K562 (cell line): ENCODE results near the gene TMCC1. TPM values are rescaled to one million over a fixed set of nuclear protein-coding genes. Genes with fewer than 3 reads are reported as not detected.
A peak's percentile ranks its signal among the peaks of the same experiment; 100 is the strongest.

Experiments used
- ATAC-seq: fragments of 200-7000 bp; cut with Tn5 transposase; 3 replicates; pipeline ENCODE4 v1.9.1; 2020; ENCODE audit warnings: moderate library complexity
- BruUV-seq: library from RNA; stranded (reverse); fragments of 400-500 nt; replicated peaks from 2 replicates; lab custom pipeline; 2021; lab: Mats Ljungman, UMichigan
- CTCF ChIA-PET: fragments of 300-600 bp; formaldehyde crosslinking; extraction: SDS; loops from one replicate; lab custom pipeline; 2021; ENCODE audit warnings: low intra/inter-chr PET ratio; lab: Yijun Ruan, JAX
- POLR2A ChIA-PET: fragments of 300-600, 350-650 bp; sonication (Branson Sonifier 250); formaldehyde crosslinking; extraction: SDS; loops from one replicate; lab custom pipeline; 2021; ENCODE audit warnings: antibody characterized with exemption, inconsistent platforms; lab: Yijun Ruan, JAX
- DNase-seq, 4 experiments: peaks; one replicate each; pipeline versions ENCODE4 v3.0.0 to v3.0.0-alpha.2; 2011 to 2018; ENCODE audit warnings: low spot score in 3 of 4, mixed read lengths in 3 of 4; ENCODE audit errors: extremely low read depth in 1 of 4
- FAIRE-seq: peaks from 2 replicates; lab custom pipeline; 2011; peaks lifted over from hg19 to GRCh38; lab: Jason Lieb, UNC
- H2AFZ ChIP-seq: 2 replicates; pipeline ENCODE4 v1.6.0; 2011; ENCODE audit warnings: low read depth, low read length, control low read depth, inconsistent platforms
- H3K27ac ChIP-seq: fragments of 200-600 bp; 3 replicates; pipeline ENCODE4 v1.8.0; 2011; ENCODE audit warnings: low read depth, mild to moderate bottlenecking, control low read depth, inconsistent platforms, low read length, moderate library complexity, mixed read lengths; ENCODE audit errors: extremely low read depth
- H3K27me3 ChIP-seq, 2 experiments: fragments of 300-600 bp in 1 of 2; 2 replicates in 1 of 2; 3 replicates in 1 of 2; pipeline versions ENCODE4 v1.6.0 to v1.8.0; 2011; ENCODE audit warnings: inconsistent platforms in 2 of 2, low read length in 2 of 2, mild to moderate bottlenecking in 1 of 2, mixed read lengths in 1 of 2, moderate library complexity in 1 of 2; ENCODE audit not compliant: control insufficient read depth in 2 of 2, insufficient read depth in 2 of 2
- H3K36me3 ChIP-seq: fragments of 300-600 bp; 3 replicates; pipeline ENCODE4 v1.8.0; 2011; ENCODE audit warnings: mild to moderate bottlenecking, low read length, inconsistent platforms; ENCODE audit not compliant: control insufficient read depth, insufficient read depth
- H3K4me1 ChIP-seq, 2 experiments: fragments of 200-600 bp in 1 of 2; replicated peaks in 1 of 2; 2 replicates in 1 of 2; 3 replicates in 1 of 2; pipeline versions ENCODE4 v1.5.1 to v1.8.0; 2011; ENCODE audit warnings: inconsistent platforms in 2 of 2, low read length in 2 of 2, mild to moderate bottlenecking in 1 of 2, mixed read lengths in 1 of 2, moderate library complexity in 1 of 2; ENCODE audit not compliant: control insufficient read depth in 2 of 2, insufficient read depth in 2 of 2
- H3K4me2 ChIP-seq: 2 replicates; pipeline ENCODE4 v1.6.1; 2011; ENCODE audit warnings: low read length, control low read depth, inconsistent platforms, mixed read lengths; ENCODE audit not compliant: insufficient read depth
- H3K4me3 ChIP-seq: fragments of 200-600 bp; sonication (generic), shearing (Covaris generic); 2 replicates; pipeline ENCODE4 v1.5.1; 2016; ENCODE audit warnings: control low read depth, inconsistent platforms
- H3K79me2 ChIP-seq: fragments of 200-600 bp; 3 replicates; pipeline ENCODE4 v1.8.0; 2011; ENCODE audit warnings: low read length, inconsistent platforms; ENCODE audit not compliant: control insufficient read depth, insufficient read depth
- H3K9ac ChIP-seq, 2 experiments: 2 replicates each; pipeline versions ENCODE4 v1.6.0 to v1.6.1; 2011; ENCODE audit warnings: low read depth in 2 of 2, low read length in 2 of 2, control low read depth in 1 of 2, inconsistent platforms in 1 of 2, mild to moderate bottlenecking in 1 of 2, mixed read lengths in 1 of 2; ENCODE audit not compliant: insufficient read depth in 1 of 2
- H3K9me1 ChIP-seq: one replicate; pipeline ENCODE4 v1.6.0; 2011; ENCODE audit warnings: inconsistent platforms, mild to moderate bottlenecking, low read length, moderate library complexity; ENCODE audit not compliant: control insufficient read depth, insufficient read depth
- H3K9me3 ChIP-seq: replicated peaks from 2 replicates; pipeline ENCODE4 v1.5.1; 2011; ENCODE audit warnings: low read depth, low read length, inconsistent platforms; ENCODE audit not compliant: control insufficient read depth, insufficient read depth
- H4K20me1 ChIP-seq: replicated peaks from 2 replicates; pipeline ENCODE4 v1.6.1; 2011; ENCODE audit warnings: low read length, inconsistent platforms, mixed read lengths; ENCODE audit not compliant: control insufficient read depth, insufficient read depth
- ZNF444 ChIP-seq: fragments of 250-450 bp; sonication (Bioruptor Pico); IDR thresholded peaks from 2 replicates; pipeline ENCODE4 v1.4.0; 2020; ENCODE audit warnings: mild to moderate bottlenecking, moderate library complexity
- WGBS: fragments of 100-300 bp; shearing (Covaris generic); methylation state at CpG from one replicate; pipeline ENCODE4 v1.1.6; 2016; ENCODE audit warnings: low coverage, mixed read lengths; ENCODE audit not compliant: insufficient coverage; ENCODE audit errors: missing lambda C conversion rate; 5-methylcytosine and 5-hydroxymethylcytosine counted together
- in situ Hi-C: fragments of 300-500 bp; cut with MboI; formaldehyde crosslinking; loops from 4 replicates; pipeline ENCODE4 v1.15.0; 2018; ENCODE audit warnings: inconsistent platforms, mixed read lengths
- intact Hi-C: fragments of 100-400 bp; cut with micrococcal nuclease; formaldehyde crosslinking; loops from 2 replicates; pipeline ENCODE4 v1.14.2; 2022
- polyA plus RNA-seq, 8 experiments: library from polyadenylated mRNA; depleted of rRNA in 4 of 8; stranded (reverse) in 5 of 8; unstranded in 3 of 8; fragments of >200 nt; fragmentation: Nextera tagmentation in 2 of 8; fragmentation: Illumina TruSeq in 1 of 8; extraction: Ambion mirVana in 2 of 8; extraction: Trizol in 1 of 8; gene quantifications; 2 replicates each; pipeline versions ENCODE4 v1.2.1 to v1.2.3, GENCODE V29; 2011 to 2014; ENCODE audit warnings: inconsistent platforms in 1 of 8, missing spikeins in 1 of 8
- total RNA-seq, 7 experiments: library from RNA; depleted of rRNA in 6 of 7; stranded (reverse); fragments of >200 nt in 6 of 7; fragmentation: Illumina TruSeq in 2 of 7; extraction: Trizol in 2 of 7; gene quantifications; 2 replicates each; pipeline versions ENCODE4 v1.2.1 to v1.2.3, GENCODE V29; 2011 to 2021; ENCODE audit warnings: low replicate concordance in 1 of 7
- TF ChIP-seq, protein P1 (sequence below): fragments of 250-450 bp; sonication (Bioruptor Pico); IDR thresholded peaks from 2 replicates; pipeline ENCODE4 v1.5.0; 2021
- TF ChIP-seq, protein P2 (sequence below): sonication (generic); formaldehyde crosslinking; IDR thresholded peaks from 2 replicates; pipeline ENCODE4 v1.9.0; 2022; ENCODE audit warnings: mild to moderate bottlenecking, missing genetic modification reagents

The TMCC1 gene
- total and polyA plus RNA-seq, 9 of the 15 experiments (the other 6 are each of a cell fraction or from before 2014, with no cell fraction given): 0.89 to 8.7 (median 4.0) TPM

DNA sequence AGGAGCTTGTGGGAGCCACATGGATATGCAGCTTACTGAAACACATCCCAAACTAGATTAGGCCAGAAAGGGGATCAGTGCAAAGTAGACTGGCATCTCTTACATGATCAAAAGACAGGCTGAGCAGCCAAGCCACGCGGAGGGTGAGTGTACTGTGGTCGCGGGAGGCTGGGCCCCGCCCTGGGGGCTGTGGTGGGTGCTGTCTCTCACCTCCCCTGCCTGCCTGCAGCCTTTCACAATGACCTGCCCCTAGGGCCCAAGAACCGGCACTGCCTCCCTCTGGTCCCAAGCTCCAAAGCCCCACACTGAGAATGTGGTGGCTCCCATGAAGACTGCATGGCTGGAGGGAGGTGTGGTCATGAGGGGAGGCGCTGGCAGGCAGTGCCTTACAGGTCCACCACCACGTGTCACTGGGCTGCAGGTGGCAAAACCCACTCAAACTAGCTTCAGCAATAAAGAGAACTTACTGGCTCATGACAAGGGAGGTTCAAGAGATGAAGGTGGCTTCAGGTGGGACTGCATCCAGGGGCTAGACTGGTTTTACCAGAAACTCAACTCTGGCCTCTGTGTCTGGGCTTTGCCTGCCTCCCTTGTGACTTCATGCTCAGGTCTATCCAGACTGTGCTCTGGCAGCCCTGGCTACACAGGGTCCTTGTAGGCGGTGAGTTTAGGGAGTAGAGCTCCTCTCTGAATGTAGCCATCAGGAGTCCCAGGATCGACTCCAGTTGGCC, 259.6 kb downstream of the TMCC1 start:
- POLR2A ChIA-PET: interaction anchor here (0.7 to 1.0 kb wide), 2 partner anchors 37 to 38 kb away, joined by 3 read pairs; no protein-coding TSS in a partner anchor
- intact Hi-C loops (no loop called here), in situ Hi-C loops (no loop called here)
- no peak overlapping the region for H3K27ac ChIP-seq
- H3K4me2 ChIP-seq: no peak overlapping the region
- WGBS: 50% methylated on average over 3 of the region's 10 CpGs
- DNase-seq (no peak), ATAC-seq (peak; percentile 56; the same call in 2 of the 3 replicates), FAIRE-seq (no peak)
- H3K36me3 ChIP-seq: no peaks in the 10 kb centered on the region
- H3K9me3 ChIP-seq: no peaks in the 10 kb centered on the region
- H3K9me1 ChIP-seq: no peaks in the 10 kb centered on the region
- TF ChIP-seq, protein P1, sequence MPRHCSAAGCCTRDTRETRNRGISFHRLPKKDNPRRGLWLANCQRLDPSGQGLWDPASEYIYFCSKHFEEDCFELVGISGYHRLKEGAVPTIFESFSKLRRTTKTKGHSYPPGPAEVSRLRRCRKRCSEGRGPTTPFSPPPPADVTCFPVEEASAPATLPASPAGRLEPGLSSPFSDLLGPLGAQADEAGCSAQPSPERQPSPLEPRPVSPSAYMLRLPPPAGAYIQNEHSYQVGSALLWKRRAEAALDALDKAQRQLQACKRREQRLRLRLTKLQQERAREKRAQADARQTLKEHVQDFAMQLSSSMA (CRISPR knock-in tag): no peak
- TF ChIP-seq, protein P2, sequence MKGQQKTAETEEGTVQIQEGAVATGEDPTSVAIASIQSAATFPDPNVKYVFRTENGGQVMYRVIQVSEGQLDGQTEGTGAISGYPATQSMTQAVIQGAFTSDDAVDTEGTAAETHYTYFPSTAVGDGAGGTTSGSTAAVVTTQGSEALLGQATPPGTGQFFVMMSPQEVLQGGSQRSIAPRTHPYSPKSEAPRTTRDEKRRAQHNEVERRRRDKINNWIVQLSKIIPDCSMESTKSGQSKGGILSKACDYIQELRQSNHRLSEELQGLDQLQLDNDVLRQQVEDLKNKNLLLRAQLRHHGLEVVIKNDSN (CRISPR knock-in tag): peak; percentile 14; the same call in 1 of the 2 replicates
- TF ChIP-seq ZNF444 (CRISPR knock-in tag): no peak
- CTCF ChIA-PET: no interaction called here
- no peaks in the 10 kb centered on the region for H3K27me3 ChIP-seq
- H3K9ac ChIP-seq: peak overlapping the region in 1 of 2 experiments; percentile 45; a peak in 1 of 4 replicates
- BruUV-seq: no TSS peak
- peaks cover 0 to 16% of the 10 kb centered on the region in 2 experiments; a peak in 2 of 5 replicates for H3K4me1 ChIP-seq
- no peaks in the 10 kb centered on the region for H4K20me1 ChIP-seq
- H3K79me2 ChIP-seq: no peaks in the 10 kb centered on the region
- no peak overlapping the region for H3K4me3 ChIP-seq
- H2AFZ ChIP-seq: no peak overlapping the region
